HEK293T (cell line): Measurements from ENCODE around the gene SPATA20.

Source experiments
- CTCF ChIA-PET: fragments of 350-600 bp; formaldehyde crosslinking; extraction: SDS; loops from one replicate; lab custom pipeline; 2021; ENCODE audit warnings: antibody characterized with exemption, inconsistent platforms; lab: Yijun Ruan, JAX
- POLR2A ChIA-PET: fragments of 350-600 bp; formaldehyde crosslinking; extraction: SDS; loops from one replicate; lab custom pipeline; 2020; ENCODE audit warnings: antibody characterized with exemption, inconsistent platforms; lab: Yijun Ruan, JAX
- DNase-seq: peaks from one replicate; pipeline ENCODE4 v3.0.0; 2012; ENCODE audit warnings: mixed read lengths; ENCODE audit errors: extremely low spot score
- ARNT ChIP-seq: fragments of 450-650 bp; IDR thresholded peaks from 2 replicates; pipeline ENCODE4 v1.6.1; 2017; ENCODE audit warnings: mild to moderate bottlenecking
- BHLHE40 ChIP-seq: fragments of 450-650 bp; IDR thresholded peaks from 2 replicates; pipeline ENCODE4 v1.6.1; 2016; ENCODE audit warnings: mild to moderate bottlenecking, moderate library complexity, borderline replicate concordance
- CTBP1 ChIP-seq: fragments of 450-650 bp; IDR thresholded peaks from 2 replicates; pipeline ENCODE4 v1.6.1; 2016; ENCODE audit warnings: borderline replicate concordance
- ELF4 ChIP-seq: fragments of 450-650 bp; IDR thresholded peaks from 2 replicates; pipeline ENCODE4 v1.6.1; 2017; ENCODE audit warnings: antibody characterized with exemption
- FOXA1 ChIP-seq: fragments of 450-650 bp; IDR thresholded peaks from 2 replicates; pipeline ENCODE4 v1.6.1; 2016; ENCODE audit warnings: mild to moderate bottlenecking
- FOXK2 ChIP-seq: fragments of 450-650 bp; IDR thresholded peaks from 2 replicates; pipeline ENCODE4 v1.6.1; 2016; ENCODE audit warnings: mild to moderate bottlenecking
- FOXM1 ChIP-seq: fragments of 450-650 bp; IDR thresholded peaks from 2 replicates; pipeline ENCODE4 v1.6.1; 2017; ENCODE audit warnings: mild to moderate bottlenecking, borderline replicate concordance
- HDGF ChIP-seq: fragments of 450-650 bp; IDR thresholded peaks from 2 replicates; pipeline ENCODE4 v1.6.1; 2017; ENCODE audit warnings: antibody characterized with exemption, borderline replicate concordance
- L3MBTL2 ChIP-seq: fragments of 450-650 bp; conservative IDR thresholded peaks from 2 replicates; pipeline ENCODE4 v1.6.1; 2016; ENCODE audit warnings: mild to moderate bottlenecking
- LEF1 ChIP-seq: fragments of 450-650 bp; IDR thresholded peaks from 2 replicates; pipeline ENCODE4 v1.6.1; 2017; ENCODE audit warnings: mild to moderate bottlenecking, borderline replicate concordance
- NFRKB ChIP-seq: fragments of 450-650 bp; IDR thresholded peaks from 2 replicates; pipeline ENCODE4 v1.6.1; 2016; ENCODE audit warnings: mild to moderate bottlenecking, moderate library complexity
- SP1 ChIP-seq: fragments of 450-650 bp; IDR thresholded peaks from 2 replicates; pipeline ENCODE4 v1.6.1; 2017
- SUZ12 ChIP-seq: fragments of 450-650 bp; IDR thresholded peaks from 2 replicates; pipeline ENCODE4 v1.6.1; 2016; ENCODE audit warnings: mild to moderate bottlenecking
- TARDBP ChIP-seq: fragments of 450-650 bp; IDR thresholded peaks from 2 replicates; pipeline ENCODE4 v1.6.1; 2016
- ZNF384 ChIP-seq: fragments of 450-650 bp; IDR thresholded peaks from 2 replicates; pipeline ENCODE4 v1.6.1; 2016
- TF ChIP-seq, protein P1 (sequence below): fragments of 450-650 bp; IDR thresholded peaks from 2 replicates; pipeline ENCODE4 v1.6.1; 2016

Gene SPATA20

DNA sequence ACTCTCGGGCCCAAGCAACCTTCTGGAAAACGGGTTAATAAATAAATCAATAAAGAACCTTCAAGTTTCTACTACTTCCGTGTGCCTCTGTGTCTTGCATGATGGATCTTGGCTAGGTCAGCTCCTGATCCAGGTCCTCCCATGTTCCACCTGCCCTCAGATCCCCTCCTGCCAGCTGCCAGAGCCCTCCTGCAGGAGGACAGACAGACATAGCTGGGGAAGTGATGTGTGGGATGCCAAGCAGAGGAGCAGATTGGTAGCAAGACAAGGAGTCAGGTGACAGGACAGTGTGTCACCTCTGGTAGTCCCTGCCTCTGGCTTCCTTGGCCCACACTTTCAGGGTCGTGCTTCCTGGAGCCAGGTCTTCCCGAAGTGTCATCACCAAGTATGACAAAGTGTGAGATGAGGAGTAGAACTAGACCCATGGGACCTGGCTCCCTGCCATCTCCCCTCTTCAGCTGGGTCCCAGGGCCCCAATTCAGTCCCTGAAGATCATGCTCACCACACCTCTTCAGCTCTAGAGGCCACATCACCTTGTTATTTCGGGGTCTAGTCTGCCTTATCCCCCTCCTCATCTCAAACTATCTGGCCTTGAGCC, 15.4 kb upstream of the SPATA20 start:
- POLR2A ChIA-PET = interaction anchor here (1.2 to 3.9 kb wide), 2 partner anchors 10 to 27 kb away, joined by 4 to 17 read pairs; no protein-coding TSS in a partner anchor
- CTCF ChIA-PET = interaction anchor here (0.6 to 1.1 kb wide), 3 partner anchors 49 to 75 kb away, joined by 3 to 4 read pairs (median 3); no protein-coding TSS in a partner anchor
- DNase-seq = no peak
- no peak for TF ChIP-seq FOXK2
- TF ChIP-seq L3MBTL2 = no peak
- TF ChIP-seq ELF4 = no peak
- TF ChIP-seq HDGF = no peak
- no peak for TF ChIP-seq FOXA1
- no peak for TF ChIP-seq FOXM1
- TF ChIP-seq SP1 = no peak
- no peak for TF ChIP-seq NFRKB
- TF ChIP-seq BHLHE40 = no peak
- no peak for TF ChIP-seq SUZ12
- no peak for TF ChIP-seq ARNT
- no peak for TF ChIP-seq TARDBP
- TF ChIP-seq, protein P1, sequence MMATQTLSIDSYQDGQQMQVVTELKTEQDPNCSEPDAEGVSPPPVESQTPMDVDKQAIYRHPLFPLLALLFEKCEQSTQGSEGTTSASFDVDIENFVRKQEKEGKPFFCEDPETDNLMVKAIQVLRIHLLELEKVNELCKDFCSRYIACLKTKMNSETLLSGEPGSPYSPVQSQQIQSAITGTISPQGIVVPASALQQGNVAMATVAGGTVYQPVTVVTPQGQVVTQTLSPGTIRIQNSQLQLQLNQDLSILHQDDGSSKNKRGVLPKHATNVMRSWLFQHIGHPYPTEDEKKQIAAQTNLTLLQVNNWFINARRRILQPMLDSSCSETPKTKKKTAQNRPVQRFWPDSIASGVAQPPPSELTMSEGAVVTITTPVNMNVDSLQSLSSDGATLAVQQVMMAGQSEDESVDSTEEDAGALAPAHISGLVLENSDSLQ = no peak
- no peak for TF ChIP-seq CTBP1
- TF ChIP-seq LEF1 = no peak
- TF ChIP-seq ZNF384 = no peak

DNA sequence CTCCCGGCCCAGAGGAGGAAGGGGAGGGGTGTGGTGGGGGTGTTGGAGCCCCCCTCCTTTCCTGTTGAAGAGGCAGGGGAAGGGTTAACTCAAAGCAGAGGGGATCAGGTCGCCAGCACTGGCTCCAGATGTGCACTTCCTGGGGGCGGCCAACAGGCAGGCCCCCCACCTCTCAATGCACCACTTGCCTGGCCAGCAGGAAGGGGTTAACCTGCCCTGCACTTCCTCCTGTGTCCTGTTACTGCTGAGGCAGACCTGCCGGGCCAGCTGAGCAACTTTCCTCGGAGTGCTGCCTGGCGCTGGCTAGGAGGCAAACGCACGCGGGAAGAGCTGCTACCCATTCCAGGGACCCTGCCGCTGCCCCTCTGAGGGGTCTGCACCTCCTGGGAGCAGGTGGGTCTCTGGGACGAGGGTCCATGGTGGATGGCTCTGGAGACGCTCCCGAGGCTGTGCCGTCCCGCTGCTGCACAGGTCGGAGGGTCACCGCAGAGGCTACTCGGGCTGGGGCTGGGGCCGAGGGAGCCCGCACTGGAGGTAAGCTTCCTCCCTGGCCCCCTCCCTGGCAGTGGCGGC, 14.4 kb upstream of the SPATA20 start, which contains the start of gene EPN3:
Gene EPN3, plus strand, starts transcription at position 284 of the 573 bp plus-strand sequence. CDS start 3,822 bp downstream, outside the sequence.
- CTCF ChIA-PET = no interaction called here
- POLR2A ChIA-PET = interaction anchor here (1.2 to 3.9 kb wide), 2 partner anchors 9 to 28 kb away, joined by 4 to 17 read pairs; no protein-coding TSS in a partner anchor
- no peak for TF ChIP-seq FOXA1
- DNase-seq = no peak

DNA sequence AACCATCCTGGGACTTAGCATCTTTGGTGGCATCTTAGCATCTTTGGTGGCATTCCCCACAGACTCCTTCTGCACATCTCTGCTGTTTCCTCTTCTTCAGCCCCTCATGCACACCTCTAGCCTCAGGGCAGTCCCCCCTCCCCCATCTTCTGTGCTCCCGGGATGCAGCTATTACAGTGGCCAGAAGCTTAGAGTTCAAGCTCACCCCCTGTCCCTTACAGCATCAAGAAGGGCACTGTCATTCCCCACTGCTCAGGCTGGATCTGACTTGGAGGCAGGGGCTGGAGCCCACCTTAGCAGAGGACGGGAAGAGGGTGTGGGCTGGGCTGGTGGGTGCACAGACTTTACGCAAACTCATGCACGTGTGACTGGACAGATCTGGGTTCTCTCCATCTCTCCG, 13.8 kb upstream of the SPATA20 start:
- no peak for DNase-seq
- ChIA-PET CTCF (no interaction called here), POLR2A (interaction anchor here (3.9 kb wide), 1 partner anchor 9 kb away, joined by 17 read pairs; no protein-coding TSS in a partner anchor)
- TF ChIP-seq LEF1 (no peak), HDGF (no peak), BHLHE40 (no peak), SP1 (no peak), ELF4 (no peak), ARNT (no peak), ZNF384 (no peak), FOXK2 (no peak), L3MBTL2 (no peak), NFRKB (no peak), FOXA1 (no peak), TARDBP (no peak), SUZ12 (no peak)
- TF ChIP-seq, protein P1 = no peak

DNA sequence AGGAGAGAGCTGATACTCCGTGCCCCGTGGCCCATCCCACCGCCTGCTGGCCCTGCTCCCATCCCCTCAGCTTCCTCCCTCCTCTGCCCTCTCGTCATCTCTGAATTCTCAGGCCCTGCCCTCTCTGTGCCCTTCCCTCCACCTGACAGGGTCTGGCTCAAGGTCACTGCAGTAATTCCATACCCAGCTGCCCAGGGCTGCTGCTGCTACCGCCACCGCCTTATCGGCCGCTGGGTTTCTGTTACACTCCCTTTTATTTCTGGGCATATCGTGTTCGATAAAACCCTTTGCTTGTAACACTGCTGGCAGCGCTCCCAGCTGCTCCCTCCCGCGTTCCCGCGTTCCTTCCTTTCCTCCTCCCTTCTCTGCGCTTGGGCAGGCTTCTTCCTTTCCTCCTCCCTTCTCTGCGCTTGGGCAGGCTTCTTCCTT, 13.2 kb upstream of the SPATA20 start:
- TF ChIP-seq ELF4 (no peak), BHLHE40 (no peak), ZNF384 (no peak), FOXM1 (no peak), CTBP1 (no peak), ARNT (no peak), FOXK2 (no peak), TARDBP (no peak), SUZ12 (no peak), NFRKB (no peak), LEF1 (no peak), FOXA1 (no peak), HDGF (no peak), SP1 (no peak), L3MBTL2 (no peak)
- TF ChIP-seq, protein P1 = no peak
- ChIA-PET POLR2A (interaction anchor here (3.9 kb wide), 1 partner anchor 8 kb away, joined by 17 read pairs; no protein-coding TSS in a partner anchor), CTCF (no interaction called here)
- DNase-seq = no peak

DNA sequence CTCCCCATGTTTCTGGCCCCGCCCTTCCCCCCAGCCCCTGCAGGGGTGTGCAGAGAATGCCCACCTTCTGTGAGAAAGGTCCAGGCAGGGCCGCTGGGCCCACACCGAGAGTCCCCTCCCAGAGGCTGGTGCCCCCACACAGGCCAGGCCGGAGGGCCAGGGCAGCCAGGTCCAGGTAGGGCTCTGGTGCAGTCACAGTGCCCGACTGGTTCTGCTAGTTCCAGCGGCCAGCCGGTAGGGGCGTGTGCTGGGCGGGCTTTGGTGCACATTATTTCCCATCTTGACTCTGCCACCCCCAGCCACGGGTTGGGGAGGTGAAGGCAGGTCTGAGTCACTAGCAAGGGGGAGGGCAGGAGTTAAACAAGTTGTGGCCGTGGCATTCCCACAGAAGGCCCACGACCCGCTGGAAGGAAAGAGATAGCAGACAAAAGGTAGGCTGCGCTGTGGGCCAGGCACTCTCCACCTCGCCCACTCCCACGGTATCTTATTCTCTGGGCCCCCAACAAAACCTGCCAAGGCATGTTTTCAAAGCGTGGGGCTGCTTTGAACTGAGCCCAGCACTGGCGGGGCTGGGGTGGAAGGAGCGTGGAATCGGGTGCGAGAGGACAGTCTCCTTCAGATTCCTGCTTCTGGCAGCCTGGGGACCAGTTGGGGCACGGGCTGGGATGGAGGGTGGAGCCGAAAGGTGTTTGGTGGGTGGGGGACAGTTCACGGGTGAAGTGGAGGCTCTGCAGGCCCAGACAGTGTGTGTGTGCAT, 12.6 kb upstream of the SPATA20 start:
- no peak for TF ChIP-seq ELF4
- no peak for TF ChIP-seq NFRKB
- no peak for TF ChIP-seq ARNT
- no peak for TF ChIP-seq HDGF
- no peak for TF ChIP-seq BHLHE40
- no peak for TF ChIP-seq SUZ12
- TF ChIP-seq FOXA1 = no peak
- DNase-seq = no peak
- POLR2A ChIA-PET = interaction anchor here (3.9 kb wide), 1 partner anchor 7 kb away, joined by 17 read pairs; no protein-coding TSS in a partner anchor
- CTCF ChIA-PET = no interaction called here

DNA sequence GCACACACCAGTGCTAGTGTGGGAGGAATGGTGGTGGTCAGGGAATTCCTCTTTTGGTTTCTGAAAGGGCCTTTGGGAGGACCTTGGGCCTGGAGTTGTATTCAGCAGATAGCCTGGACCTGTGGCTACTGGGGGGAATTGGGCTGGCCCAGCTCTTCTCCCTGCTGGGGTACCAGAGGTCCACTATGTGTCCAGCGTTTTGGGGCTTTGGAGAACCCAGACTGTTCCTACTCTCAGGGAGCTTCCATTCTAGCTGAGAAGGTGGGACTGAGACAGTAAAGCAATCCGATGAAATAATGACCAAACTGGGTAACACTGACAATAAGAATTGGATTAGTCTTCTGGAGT, 12.0 kb upstream of the SPATA20 start:
- CTCF ChIA-PET = no interaction called here
- TF ChIP-seq NFRKB (no peak), ELF4 (no peak), L3MBTL2 (no peak), TARDBP (no peak), BHLHE40 (no peak), SUZ12 (no peak), FOXK2 (no peak)
- POLR2A ChIA-PET = no interaction called here
- no peak for DNase-seq
